T47D (cell line): ENCODE results near the gene TMEM132A.
"Not testable (repeated sequence)": the region's sequence is repeated elsewhere in the genome, so short reads cannot be mapped to it uniquely, and the experiment has no call there.

Experiments
- DNase-seq, 2 experiments: peaks; one replicate each; pipeline versions ENCODE4 v3.0.0 to v3.0.0-alpha.2; 2011 to 2012; ENCODE audit warnings: low read depth in 1 of 2, low spot score in 1 of 2
- JUND ChIP-seq: IDR thresholded peaks from 2 replicates; pipeline ENCODE4 v1.6.1; 2012; ENCODE audit warnings: low read depth
- in situ Hi-C: cut with HindIII; loops from 2 replicates; pipeline ENCODE4 v1.10.0; 2016; ENCODE audit warnings: low sequenced_read_pairs, low pct_unique_long_range_greater_than_20kb

Gene TMEM132A

DNA sequence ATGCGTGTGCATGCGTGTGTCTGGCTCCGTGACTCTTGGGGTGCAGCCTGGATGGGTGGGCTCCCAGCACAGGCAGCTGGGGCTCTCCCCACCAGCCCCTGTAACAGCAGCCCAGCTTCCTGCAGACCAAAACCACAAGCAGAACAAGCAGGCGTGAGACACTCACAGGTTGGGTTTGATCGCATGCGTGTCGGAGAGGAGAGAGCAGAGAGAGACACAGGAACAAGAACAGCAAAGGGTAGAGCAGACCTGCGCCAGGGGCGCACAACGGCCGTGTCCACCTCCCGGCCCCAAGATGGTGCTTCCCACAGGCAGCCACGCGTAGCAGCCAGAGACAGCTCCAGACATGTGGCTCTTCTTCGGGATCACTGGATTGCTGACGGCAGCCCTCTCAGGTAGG lies 47.3 kb downstream of the TMEM132A start, which contains the start of gene CD6:
Gene CD6, plus strand, starts transcription at position 161 of the 400 bp plus-strand sequence. Its CDS starts 186 bp downstream, at position 347.
- TF ChIP-seq JUND = no peak
- no peak for DNase-seq
- in situ Hi-C loops = no loop called here

DNA sequence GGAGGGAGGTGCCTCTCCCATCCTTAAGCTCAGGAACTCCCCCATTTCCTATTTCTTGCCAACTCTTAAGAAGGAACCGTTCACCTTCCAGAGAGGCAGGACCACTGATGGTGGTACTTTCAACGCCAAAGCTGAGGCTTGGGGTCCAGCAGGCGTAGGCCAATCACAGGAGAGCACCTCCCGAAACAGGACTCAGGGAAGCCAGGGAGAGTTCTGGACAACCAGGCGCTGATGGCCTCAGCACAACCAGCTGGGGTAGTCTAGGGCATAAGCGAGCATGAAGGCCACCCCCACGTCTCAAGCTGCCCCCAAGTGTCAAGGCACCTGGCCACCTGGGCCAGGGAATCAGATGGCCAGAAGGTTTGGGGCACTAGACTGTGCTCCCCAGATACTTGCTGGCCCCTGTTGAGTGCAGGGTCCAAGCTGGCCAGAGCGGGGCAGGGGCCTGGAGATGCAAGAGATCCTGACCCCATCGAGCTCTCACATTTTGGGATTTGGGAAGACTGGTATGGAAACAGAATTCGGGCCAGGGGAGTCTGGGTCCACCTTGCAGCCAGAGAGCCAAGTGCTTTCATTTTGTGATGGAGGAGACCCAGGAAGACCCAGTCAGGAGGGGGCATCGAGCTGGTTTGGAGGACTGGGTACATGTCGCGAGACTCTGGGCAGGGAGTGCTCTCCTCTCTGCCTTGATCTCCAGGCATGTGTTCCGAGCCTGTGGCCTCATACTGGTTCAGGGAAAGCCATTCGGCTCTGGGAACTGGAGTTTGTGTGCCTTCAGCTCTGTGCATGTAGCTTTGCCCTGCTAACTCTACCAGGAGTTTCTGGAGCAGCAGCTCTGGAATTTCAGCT lies 48.1 kb downstream of the TMEM132A start:
- no peak for DNase-seq
- no peak for TF ChIP-seq JUND
- in situ Hi-C loops = no loop called here

DNA sequence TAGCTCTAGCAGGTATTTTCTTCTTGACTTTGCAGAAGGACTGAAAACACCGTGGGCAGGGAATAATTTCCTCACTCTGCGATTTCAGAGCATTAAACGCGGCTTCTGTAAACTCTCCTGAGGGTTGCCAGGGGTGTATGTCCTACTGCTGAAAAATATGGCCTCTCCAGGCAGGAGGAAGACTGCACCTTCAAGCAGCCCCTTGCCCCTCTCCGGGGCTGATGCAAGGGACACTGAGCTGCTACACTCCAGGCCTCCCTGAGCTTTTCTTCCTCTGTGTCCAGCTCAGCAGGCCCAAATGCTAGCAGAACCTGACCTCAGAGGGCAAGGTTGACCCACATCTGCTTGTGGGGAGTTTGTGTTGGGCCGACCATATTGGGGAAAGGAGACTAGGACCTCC lies 49.4 kb downstream of the TMEM132A start:
- DNase-seq = no peak
- no peak for TF ChIP-seq JUND
- in situ Hi-C loops = no loop called here

DNA sequence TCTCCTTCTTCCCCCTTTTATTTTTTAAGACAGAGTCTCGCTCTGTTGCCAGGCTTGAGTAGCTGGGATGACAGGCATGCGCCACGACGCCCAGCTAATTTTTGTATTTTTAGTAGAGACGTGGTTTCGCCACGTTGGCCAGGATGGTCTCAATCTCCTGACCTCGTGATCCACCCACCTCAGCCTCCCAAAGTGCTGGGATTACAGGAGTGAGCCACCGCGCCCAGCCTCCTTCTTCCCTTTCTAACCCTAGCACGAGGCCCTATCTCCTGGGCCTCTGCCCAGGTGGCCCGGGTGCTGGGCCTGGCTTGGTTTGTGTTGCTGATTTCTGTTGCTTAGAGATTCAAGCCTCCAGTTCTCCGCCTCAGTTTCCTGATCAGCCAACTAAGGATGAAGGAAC lies 50.1 kb downstream of the TMEM132A start:
- DNase-seq, in situ Hi-C loops: not testable (repeated sequence)

DNA sequence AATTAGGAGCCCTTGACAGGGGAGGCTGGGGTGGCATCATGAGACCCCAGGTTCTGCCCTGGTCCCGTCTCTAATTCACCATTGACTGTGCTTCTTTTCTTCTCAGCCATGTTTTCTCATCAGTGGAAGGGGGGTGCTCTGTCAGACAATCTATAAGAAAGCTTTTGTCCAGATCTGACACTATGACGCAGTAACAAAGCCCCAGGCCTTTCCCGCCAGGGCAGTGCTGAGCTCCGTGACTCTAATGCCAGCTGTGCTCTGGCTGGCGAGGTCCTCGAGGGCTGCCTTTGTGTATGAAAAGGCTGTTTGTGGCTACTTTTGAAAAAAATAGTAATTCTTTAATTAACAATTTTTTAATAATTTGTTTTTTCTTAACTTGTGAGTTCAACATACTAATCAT lies 50.5 kb downstream of the TMEM132A start:
- in situ Hi-C loops = no loop called here
- TF ChIP-seq JUND = no peak
- no peak for DNase-seq

DNA sequence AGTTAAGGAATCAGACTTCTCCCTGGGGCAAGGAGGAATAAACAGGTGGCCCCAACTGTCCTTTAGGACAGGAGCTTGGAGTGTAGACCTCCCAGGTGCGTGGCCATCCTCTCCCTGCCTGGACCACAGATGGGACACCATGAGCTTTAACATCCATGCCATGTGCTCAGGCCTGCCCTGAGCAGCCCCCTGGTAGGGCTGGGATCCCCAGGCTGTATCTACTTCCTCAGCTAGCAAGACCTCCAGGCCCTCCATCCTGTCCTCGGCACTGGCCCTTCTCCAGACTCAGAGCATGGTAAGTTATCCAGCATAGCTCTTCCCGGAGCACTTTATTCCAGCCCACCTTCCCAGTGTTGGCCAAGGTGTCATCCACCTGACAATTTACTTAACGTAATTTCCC lies 53.0 kb downstream of the TMEM132A start:
- DNase-seq = no peak
- no peak for TF ChIP-seq JUND
- in situ Hi-C loops = no loop called here

DNA sequence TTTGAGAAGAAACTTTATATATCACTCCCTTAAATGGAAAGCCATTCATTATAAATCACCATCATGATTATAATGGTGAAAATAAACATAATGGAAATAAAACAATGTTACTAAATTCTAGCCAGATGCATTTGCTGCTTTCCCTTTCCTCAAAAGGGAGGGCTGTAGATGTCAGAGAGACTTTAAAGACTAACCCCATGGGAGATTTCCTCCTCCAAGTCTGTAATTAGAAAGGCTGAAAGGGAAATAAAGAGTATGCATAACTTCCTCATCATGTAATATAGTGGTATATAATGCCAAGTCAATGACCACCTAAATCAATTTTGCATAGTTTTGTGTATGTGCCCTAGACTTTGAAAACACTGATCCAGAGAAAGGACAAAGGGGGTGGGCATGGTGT lies 53.6 kb downstream of the TMEM132A start:
- in situ Hi-C loops = no loop called here
- DNase-seq = no peak
- TF ChIP-seq JUND = no peak

DNA sequence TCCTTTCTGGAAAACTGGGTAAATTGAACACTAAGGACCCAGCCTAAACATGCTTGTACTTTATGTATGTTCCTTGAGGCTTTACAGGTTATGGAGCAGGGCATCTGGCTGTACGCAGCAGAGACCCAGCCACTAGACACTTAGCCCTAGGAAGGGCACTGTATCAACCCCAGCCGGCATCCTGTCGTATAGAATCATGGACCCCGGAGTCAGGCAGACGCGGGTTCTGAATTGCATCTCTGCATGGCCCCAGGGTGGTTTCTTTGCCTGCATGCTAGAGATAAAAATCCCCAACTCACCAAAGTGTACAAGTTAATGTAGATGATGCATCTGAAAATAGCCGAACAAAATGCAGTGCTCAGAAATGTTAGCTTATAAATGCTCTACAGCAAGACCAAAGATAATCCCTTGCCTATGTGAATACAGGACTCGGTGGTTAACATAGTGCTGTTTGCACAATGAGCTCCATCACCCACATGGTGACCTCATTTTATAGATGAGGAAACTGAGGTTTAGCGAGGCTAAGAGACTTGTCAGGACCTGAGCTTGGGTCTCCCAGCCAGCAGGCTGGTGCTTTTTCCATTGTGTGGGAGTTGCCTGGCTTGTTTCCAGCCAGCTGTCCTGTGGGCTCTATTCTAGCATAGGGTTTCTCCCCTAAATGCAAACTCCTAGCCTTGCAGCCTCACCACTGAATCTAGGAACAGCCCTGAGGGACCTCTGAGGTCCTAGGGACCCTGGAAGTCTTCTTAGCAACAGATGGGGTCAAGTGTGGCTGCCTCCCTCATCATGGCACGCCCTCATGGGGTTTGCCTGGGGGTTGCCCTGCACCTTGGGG lies 54.5 kb downstream of the TMEM132A start:
- no peak for DNase-seq
- TF ChIP-seq JUND = no peak
- in situ Hi-C loops = no loop called here

DNA sequence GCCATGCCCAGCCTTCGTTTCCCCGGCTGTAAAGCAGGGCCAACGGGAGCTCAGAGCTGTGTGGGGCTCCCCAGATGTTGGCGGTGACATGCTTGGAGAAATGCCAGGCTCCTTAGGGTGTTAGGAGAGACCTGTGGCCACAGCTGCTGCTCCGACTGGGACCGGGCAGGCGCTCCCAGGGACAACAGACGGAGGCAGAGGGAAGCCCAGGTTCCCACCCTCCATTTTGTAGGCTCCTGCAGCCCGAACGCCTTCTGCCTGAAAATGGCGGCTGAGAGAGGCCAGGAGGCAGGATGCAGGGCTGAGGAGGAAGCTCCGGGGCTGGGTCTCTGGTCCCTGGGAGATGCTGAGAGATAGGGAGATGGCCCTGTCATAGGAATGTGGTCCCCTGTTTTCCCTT lies 57.3 kb downstream of the TMEM132A start:
- TF ChIP-seq JUND = no peak
- no peak for DNase-seq
- in situ Hi-C loops = no loop called here

DNA sequence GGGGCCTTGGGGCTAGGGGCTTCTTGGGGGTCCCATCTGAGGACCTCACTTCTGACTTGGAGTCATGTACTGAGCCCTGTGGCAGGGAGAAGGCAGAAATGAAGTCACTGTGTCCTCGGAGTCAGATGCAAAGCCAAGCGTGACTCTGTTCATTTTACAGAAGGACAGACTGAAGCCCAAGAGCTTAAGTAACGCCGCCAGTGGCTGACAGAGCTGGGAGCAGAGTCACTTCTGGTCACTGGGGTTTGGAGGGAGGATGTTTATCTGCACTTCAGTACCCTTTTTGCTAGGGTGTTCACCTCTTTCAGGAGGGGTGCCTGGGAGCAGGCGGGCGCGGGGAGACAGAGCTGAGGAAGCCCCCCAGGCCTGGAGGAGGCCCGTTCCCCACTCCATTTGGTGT lies 57.9 kb downstream of the TMEM132A start:
- in situ Hi-C loops = no loop called here
- TF ChIP-seq JUND = no peak
- no peak for DNase-seq

DNA sequence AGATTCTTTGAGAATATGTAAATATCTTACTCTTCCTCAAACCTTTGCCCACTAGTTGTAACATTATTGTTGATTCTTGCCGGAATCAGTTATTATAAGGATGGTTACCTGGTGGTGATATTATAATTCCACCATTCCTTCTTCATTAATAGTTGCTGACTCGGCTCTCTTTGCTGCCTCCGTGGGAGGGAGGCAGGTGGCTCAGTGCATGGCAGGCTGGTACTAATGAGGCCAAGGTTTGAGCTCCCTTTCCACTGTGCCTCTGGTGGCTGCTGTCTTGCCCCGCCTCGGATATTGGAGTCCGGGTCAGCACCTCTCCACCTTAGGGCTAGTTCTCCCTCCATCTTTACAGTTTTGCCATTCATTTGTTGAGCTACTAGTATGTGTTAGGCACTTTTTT lies 59.9 kb downstream of the TMEM132A start:
- DNase-seq = no peak
- in situ Hi-C loops = no loop called here
- no peak for TF ChIP-seq JUND

DNA sequence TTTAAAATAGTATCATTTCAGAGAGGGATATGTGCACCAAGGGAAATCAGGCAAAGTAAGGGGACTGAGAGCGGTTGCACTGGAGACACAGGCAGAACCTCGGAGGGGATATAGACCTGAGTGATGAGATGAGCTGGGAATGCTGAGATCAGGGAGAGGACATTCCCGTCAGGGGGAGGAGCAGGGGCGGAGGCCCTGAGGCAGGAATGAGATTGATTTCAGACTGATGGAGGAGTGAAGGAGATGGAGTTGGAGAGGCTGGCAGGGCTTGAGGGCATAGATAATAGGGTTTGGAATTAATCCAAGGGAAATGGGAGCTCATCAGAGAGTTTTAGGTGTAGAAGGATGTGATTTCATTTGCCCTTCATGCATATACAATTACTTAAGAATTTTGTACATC lies 60.4 kb downstream of the TMEM132A start:
- in situ Hi-C loops = no loop called here
- no peak for DNase-seq
- no peak for TF ChIP-seq JUND

DNA sequence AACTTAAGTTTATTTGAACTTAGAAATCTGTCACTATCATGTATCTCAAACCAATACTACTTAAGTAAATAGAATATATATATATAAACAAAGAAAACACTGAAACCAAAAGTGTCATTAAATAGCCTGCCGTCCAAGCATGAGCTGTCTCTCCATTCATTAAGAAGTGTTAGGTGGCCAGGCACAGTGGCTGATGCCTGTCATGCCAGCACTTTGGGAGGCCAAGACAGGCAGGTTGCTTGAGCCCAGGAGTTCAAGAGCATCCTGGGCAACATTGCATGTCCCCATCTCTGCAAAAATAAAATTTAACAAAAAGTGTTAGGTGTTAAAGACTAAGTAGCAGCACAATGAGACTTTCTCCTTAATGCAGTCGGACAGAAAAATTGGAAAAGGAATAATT lies 61.2 kb downstream of the TMEM132A start:
- in situ Hi-C loops = no loop called here
- no peak for TF ChIP-seq JUND
- DNase-seq = no peak
